Right ventricle myocardium inferior (tissue), 1 donor: ENCODE results near the gene CPT1A. TPM values are rescaled to one million over a fixed set of nuclear protein-coding genes. Genes with fewer than 3 reads are reported as not detected.
A peak's percentile ranks its signal among the peaks of the same experiment; 100 is the strongest.

Experiments
- ATAC-seq: fragments of 200-7000 bp; cut with Tn5 transposase; one replicate; pipeline ENCODE4 v1.9.1; 2020; ENCODE audit warnings: mild to moderate bottlenecking, moderate library complexity
- DNase-seq: peaks from one replicate; pipeline ENCODE4 v3.0.0; 2021; ENCODE audit errors: missing footprints
- intact Hi-C: fragments of 100-400 bp; cut with DNase I; formaldehyde crosslinking; loops from one replicate; pipeline ENCODE4 v1.11.0; 2022
- total RNA-seq: library from RNA; stranded (reverse); fragmentation: NEBNext Ultra II Directional; extraction: Animal tissue kit (Norgen Biotek cat#: 25700); gene quantifications from one replicate; pipeline ENCODE4 v1.2.1, GENCODE V29; 2021
- donor health status: DM: no; HTN: yes; CAD: no; lungs with severe emphysema.

The CPT1A gene
- total RNA-seq, 1 donor from 2014 or later = 83.3 TPM

- ATAC-seq = no peak
- intact Hi-C loops = no loop called here
- DNase-seq = no peak
Measured at GRCh38 chr11:68813773-68814172, 27.9 kb downstream of the CPT1A start.

- intact Hi-C loops = no loop called here
- no peak for DNase-seq
- ATAC-seq = peak; percentile 70
Measured at GRCh38 chr11:68812526-68812925, 29.2 kb downstream of the CPT1A start.

DNA sequence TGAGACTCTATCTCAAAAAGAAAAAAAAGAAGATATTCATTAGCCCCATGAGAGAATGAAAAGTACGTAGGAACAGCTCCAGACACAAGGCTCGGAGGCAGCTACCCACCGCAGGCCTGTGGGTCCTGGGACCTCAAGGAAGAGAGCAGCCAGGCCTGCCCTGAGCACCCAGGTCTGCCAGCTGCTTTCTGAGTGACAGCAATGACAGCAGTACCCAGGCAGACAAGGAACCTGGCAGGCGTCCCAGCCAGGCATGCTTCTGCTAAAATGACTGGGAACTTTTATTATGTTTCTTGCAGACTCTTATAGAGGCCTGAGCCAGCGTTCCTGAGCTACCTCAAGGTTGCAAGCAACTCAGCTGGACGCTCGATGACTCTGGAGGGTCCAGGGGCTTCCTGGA, 31.6 kb downstream of the CPT1A start:
- ATAC-seq (peak; percentile 76), DNase-seq (no peak)
- intact Hi-C loops = loop anchor here (2.0 kb wide), 1 partner anchor 29 kb away; no protein-coding TSS in a partner anchor

DNA sequence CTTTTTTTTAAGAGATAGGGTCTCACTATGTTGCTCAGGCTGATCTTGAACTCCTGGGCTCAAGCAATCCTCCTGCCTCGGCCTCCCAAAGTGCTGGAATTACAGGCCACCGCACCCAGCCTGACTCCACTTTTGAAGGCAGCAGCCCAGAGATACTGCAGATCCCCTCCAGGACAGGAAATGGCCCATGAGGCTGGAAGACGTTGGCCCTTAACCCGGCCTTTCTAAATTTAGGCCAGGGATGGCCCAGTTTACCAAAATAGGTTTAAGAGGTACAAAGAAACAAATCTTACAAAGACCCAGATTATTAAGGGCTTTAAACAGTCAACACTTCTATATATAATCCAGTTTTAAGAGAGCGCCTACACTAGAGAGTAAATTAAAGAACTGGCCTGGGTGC, 32.2 kb downstream of the CPT1A start:
- intact Hi-C loops = no loop called here
- no peak for DNase-seq
- peak; percentile 46 for ATAC-seq

DNA sequence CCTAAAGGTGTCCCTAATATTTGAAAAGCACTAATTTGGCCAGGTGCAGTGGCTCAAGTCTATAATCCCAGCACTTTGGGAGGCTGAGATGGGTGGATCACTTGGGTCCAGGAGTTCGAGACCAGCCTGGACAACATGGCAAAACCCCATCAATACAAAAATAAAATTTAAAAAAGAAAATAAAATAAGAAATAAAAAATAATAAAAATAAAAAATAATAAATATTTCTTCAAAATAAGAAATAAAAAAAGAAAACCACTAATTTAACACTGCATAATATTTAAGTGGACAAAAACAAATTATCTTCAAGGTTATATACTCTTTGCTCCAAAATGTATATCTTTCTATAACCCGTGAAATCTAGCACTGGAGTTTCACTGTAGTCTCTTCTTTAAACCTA, 32.9 kb downstream of the CPT1A start:
- intact Hi-C loops = no loop called here
- ATAC-seq (no peak), DNase-seq (no peak)

GRCh38 chr11:68806931-68807844, 34.5 kb downstream of the CPT1A start:
- intact Hi-C loops = no loop called here
- ATAC-seq (no peak), DNase-seq (no peak)

- DNase-seq = no peak
- ATAC-seq = no peak
- intact Hi-C loops = no loop called here
Measured at GRCh38 chr11:68804786-68805185, 36.9 kb downstream of the CPT1A start.

- ATAC-seq (no peak), DNase-seq (no peak)
- intact Hi-C loops = no loop called here
Measured at GRCh38 chr11:68803766-68804165, 38.0 kb downstream of the CPT1A start.

DNA sequence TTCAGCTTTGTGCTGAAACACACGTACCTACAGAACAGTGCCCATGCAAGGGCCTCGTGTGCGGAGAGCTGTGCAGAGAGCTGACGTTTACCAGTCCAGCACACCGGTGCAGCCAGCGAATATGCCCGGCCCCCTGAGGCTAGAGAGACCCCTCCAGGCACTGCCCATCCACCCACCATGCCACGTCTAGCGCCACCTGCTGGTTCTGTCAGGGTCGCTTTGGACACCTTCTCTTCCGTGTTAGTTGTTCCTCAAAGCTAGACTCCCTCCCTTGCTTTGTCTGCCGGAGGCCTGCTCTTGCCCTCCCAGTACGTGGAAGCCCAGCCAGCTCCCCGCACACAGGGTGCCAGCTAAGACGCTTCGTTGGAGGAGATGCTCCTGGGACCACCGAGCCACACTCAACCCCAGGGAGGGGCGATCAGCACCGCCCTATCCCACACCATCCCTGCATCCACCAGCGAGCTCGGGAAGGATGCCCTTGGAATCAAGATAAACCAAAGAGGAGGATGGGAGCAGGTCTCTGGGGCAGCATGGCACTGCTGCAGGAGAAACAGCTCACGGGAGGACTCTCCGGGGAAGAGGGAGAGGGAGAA, 43.4 kb downstream of the CPT1A start:
- intact Hi-C loops = loop anchor here (5.0 kb wide), 1 partner anchor 44 kb away; the partner anchor contains the start of gene CPT1A

DNA sequence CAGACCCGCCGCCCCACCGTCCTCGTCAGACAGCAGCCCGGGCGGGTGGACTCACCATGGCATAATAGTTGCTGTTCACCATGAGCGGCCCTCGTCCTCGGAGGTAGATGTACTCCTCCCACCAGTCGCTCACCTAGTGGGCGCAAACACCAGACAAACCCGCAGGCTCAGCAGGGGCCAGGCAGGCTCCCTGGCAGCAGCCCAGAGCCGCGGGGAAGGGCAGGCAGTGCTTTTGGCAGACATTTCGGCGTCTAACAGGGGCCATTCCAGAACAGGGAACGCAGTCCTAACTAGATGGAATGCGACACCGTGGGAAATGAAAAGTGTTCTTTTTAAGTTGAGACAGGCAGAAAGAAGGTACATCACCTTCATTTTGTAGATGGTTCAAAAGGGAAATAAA, 44.9 kb downstream of the CPT1A start:
- ATAC-seq = peak; percentile 78
- DNase-seq = no peak
- intact Hi-C loops = loop anchor here (5.0 kb wide), 1 partner anchor 46 kb away; the partner anchor contains the start of gene CPT1A

More for the DNA sequence above, 43.4 kb downstream of the CPT1A start:
- ATAC-seq (no peak), DNase-seq (no peak)

- ATAC-seq = no peak
- intact Hi-C loops = no loop called here
- DNase-seq = no peak
Measured at GRCh38 chr11:68792400-68792966, 49.2 kb downstream of the CPT1A start.

GRCh38 chr11:68784653-68785052, 57.1 kb downstream of the CPT1A start:
- intact Hi-C loops = no loop called here
- ATAC-seq = no peak
- no peak for DNase-seq

DNA sequence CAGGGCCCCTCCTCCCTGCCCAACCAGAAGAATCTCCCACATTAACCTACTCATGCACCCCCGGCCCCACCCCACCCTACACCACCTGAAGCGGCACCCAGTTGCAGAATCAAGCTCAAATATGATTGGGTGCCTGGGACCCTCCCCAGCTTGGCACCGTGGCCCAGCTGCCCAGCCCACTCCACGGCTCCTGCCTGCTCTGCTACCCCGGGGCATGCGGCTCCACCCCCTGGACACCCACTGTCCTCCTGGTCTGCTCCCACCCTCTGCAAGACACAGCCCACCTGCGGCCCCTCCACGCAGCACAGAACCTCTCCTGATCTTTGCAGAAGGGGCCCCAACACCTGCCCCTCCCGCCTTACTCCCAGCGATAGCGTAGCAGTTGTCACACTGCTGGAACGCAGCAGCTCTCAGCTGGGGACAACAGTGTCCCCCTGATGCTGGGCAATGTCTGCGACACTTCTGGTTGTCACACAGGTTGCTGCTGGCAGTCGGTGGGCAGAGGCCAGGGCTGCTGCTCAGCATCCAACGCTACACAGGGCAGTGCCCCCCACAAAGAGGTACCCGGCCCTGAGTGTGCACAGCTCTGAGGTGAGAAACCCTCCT, 58.4 kb downstream of the CPT1A start:
- intact Hi-C loops = loop anchor here (2.0 kb wide), 1 partner anchor 55 kb away; no protein-coding TSS in a partner anchor
- DNase-seq (no peak), ATAC-seq (peak; percentile 79)

DNA sequence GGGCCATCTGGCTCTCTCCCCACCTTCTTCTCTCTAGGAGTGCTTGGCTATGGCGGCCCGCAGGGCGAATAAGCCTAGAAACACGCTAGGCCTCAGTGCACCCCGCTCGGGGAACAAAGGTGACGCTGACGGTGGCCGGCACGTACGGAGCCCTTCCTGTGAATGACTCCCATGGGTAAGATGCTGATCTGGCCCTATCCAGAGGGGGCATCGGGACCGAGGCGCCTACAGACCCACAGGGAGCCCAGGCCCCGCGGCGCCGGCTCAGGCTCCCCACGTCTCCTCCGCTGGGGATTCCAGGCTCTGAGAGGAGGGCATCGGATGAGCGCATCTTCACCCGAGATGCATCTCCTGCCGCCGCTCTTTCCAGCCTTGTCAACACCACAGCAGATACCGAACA, 59.0 kb downstream of the CPT1A start:
- no peak for DNase-seq
- intact Hi-C loops = loop anchor here (2.0 kb wide), 1 partner anchor 56 kb away; no protein-coding TSS in a partner anchor
- no peak for ATAC-seq

GRCh38 chr11:68780829-68781228, 60.9 kb downstream of the CPT1A start:
- intact Hi-C loops = no loop called here
- DNase-seq (peak; percentile 76), ATAC-seq (peak; percentile 80)

GRCh38 chr11:68778205-68778604, 63.5 kb downstream of the CPT1A start:
- DNase-seq = no peak
- intact Hi-C loops = no loop called here
- ATAC-seq = peak; percentile 32

GRCh38 chr11:68776442-68777235, 65.1 kb downstream of the CPT1A start:
- no peak for ATAC-seq
- intact Hi-C loops = no loop called here
- DNase-seq = no peak

GRCh38 chr11:68775951-68776388, 65.7 kb downstream of the CPT1A start:
- ATAC-seq (no peak), DNase-seq (no peak)
- intact Hi-C loops = no loop called here
